Measurements from ENCODE around the gene CACNA2D2.
A peak's percentile ranks its signal among the peaks of the same experiment; 100 is the strongest.

The CACNA2D2 gene

GRCh38 chr3:50358911-50359759, 144.3 kb downstream of the CACNA2D2 start, which contains the start of gene TMEM115:
TMEM115 (minus strand) TSS chr3:50359521; CDS start chr3:50359063, 458 bp downstream.
- peak; percentile 94 for DNase-seq

GRCh38 chr3:50358355-50358910, 145.0 kb downstream of the CACNA2D2 start:
- DNase-seq: no peak

DNA sequence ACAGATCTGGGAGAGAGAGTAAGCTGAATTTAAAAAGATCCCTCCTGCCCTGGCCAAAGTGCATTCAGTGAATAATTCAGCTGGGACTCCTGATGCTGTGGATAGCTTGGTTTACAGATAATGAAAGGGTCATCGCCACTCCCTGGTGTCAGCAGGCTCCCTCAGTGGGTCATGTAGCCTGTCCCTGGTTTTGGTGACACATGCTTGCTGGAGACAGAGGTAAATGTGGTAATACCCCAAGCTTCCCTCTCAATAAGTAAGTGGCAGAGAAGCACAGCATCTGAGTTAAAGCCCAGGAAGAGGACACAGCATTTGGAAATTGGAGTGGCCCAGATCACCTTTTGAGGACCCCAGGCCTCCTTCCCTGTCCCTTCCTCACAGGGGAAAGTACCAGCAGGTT, 146.0 kb downstream of the CACNA2D2 start:
- DNase-seq: no peak

GRCh38 chr3:50356553-50356952, 146.9 kb downstream of the CACNA2D2 start:
- no peak for DNase-seq

GRCh38 chr3:50355829-50356552, 147.4 kb downstream of the CACNA2D2 start:
- DNase-seq: no peak

GRCh38 chr3:50354850-50355249, 148.6 kb downstream of the CACNA2D2 start:
- no peak for DNase-seq

- DNase-seq: no peak
Observed at GRCh38 chr3:50354186-50354764, 149.2 kb downstream of the CACNA2D2 start.

DNA sequence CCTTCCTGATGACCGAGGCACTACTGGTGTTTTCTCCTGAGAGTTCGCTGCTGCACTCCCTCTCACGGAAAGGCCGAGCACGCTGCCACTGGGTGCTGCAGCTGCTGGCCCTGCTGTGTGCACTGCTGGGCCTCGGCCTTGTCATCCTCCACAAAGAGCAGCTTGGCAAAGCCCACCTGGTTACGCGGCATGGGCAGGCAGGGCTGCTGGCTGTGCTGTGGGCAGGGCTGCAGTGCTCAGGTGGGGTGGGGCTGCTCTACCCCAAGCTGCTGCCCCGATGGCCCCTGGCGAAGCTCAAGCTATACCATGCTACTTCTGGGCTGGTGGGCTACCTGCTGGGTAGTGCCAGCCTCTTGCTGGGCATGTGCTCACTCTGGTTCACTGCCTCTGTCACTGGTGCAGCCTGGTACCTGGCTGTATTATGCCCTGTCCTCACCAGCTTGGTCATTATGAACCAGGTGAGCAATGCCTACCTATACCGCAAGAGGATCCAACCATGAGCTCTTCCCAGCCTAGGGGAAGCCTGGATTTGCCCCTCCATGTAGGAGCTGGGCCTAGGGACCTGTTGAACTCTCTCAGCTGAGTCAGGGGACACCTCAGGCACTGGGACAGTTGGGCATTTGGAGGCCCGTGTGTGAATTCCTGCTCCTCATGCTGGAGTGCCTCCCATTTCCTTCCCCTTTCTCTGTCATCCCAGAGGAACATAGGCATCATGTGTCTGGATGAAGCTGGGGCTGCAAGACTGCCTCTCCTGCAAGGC, 150.0 kb downstream of the CACNA2D2 start:
- no peak for DNase-seq

DNA sequence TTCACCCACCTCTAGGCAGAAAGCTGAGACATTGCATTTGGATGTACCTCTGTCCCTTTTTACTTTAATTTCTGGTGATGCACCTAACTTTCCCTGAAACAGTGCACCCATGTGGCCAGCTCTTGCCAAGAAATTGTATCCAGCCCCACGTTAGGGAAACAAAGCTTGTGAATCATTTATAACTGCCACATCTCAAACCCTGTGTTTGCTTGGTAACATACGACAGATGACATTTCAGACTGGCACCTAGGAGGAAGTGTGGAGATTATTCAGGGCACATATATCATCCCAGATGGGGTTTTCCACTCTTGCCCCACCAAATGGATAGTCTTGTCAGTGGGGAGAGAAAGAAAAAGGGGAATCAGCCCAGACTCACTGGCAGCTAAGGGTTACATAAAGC, 150.7 kb downstream of the CACNA2D2 start:
- no peak for DNase-seq

DNA sequence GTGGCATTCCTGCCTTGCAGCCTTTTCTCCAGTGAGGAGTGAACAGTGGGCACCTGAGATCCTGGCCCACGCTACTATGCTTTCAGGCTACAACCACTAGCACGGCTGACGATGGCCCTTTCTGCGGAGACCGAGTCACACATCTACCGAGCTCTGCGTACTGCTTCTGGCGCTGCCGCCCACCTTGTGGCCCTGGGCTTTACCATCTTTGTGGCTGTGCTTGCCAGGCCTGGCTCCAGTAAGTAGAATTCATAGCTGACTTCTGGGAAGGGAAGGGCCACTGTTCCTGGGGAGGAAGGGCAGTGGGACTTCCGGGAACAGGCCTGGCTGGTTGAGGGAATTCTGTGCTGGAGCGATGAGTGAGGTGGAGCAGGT, 152.1 kb downstream of the CACNA2D2 start:
- DNase-seq: no peak

DNA sequence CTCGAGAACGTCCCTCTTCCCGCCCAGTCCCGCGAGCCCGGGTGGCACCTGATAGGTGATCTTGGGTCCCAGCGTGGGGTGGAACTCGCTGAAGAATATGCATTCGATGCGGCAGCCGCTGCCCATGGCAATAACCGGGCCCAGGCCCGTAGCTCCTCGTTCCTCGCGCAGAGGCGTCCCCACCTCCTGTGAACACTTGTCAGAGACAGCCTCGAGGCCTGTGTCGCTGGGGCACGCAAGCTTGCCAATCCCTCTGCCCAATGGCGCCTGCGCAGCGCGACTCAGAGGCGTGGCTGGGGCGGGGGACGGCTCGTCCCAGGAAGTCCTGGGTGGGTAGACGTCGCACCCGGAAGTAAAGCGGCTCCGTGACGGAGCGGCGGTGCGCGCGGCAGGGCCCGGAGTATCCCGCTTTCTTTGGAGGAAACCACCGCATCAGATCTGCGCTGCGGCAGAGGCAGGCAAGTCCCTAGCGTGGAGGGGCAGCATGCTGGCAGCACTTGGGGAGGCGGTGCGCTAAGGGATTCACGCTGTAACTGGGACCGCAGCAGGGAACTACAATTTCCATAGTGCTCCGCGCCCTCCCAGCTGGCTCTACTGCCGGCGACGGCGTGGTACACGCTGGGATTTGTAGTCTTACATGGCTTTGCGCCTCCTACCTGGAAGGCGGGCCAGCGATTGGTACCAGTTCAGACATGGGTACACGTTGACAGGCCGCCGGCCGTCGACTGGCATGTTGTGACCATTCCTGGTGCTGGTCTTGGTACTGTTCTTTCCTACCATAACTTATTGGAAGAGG, 152.7 kb downstream of the CACNA2D2 start, which contains the start of the genes CYB561D2 and NPRL2:
CYB561D2 (plus strand) TSS at position 336 of the 796 bp plus-strand sequence. CDS start 572 bp downstream, outside the sequence.
NPRL2 (minus strand) TSS at position 249 of the 796 bp plus-strand sequence; CDS start at position 126, 123 bp downstream.
- peak; percentile 89 for DNase-seq

DNA sequence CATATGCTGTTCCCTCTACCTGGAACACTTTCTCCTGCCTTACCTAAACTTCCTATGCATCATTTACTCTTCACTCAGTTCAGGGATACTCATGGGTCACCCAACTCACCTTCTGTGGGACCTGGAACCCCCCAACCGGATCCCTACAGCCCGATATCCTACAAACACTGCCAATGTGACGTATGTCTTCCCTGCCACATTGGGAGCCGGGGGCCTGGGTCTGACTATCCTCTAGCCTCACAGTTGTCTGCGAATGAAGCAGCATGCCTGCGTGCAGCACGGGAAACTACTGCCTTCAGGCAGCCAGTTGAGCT, 153.3 kb downstream of the CACNA2D2 start:
- no peak for DNase-seq

GRCh38 chr3:50347187-50347813, 156.1 kb downstream of the CACNA2D2 start:
- DNase-seq: peak; percentile 40

DNA sequence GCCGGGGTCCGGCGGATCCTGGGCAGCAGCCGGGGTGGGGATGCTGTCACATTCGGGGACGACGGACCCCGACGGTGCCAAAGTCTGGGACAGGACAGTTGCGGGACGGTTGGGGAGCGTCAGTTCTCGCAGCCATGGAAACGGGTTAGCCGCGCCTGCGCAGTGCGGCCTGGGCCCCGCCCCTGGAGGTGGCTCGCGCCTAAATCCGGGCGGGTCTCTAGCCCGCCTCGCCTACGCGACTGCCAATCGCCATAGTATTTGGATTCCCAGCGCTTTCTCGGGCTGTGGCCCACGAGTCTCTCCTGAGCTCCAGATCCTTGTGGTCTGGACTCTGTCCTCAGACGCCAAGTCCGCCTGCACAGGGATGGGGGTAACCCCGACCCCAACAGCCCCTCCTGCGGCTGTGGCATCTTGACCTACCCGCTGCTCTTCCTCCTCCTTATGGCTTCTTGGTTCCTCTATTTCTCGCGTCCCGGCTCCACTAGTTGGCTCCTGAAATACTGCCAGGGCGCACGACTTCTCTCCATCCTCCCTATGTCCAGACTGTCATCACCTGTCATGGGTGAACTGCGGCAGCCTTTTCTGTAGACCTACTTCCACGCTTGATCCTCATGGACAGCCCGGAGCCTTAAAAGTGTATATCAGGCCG, 157.7 kb downstream of the CACNA2D2 start, which contains the start of gene ZMYND10:
ZMYND10 (minus strand) TSS at position 147 of the 649 bp plus-strand sequence. CDS start 153 bp downstream, outside the sequence.
- DNase-seq: peak; percentile 24

GRCh38 chr3:50345008-50345407, 158.4 kb downstream of the CACNA2D2 start:
- DNase-seq: no peak

DNA sequence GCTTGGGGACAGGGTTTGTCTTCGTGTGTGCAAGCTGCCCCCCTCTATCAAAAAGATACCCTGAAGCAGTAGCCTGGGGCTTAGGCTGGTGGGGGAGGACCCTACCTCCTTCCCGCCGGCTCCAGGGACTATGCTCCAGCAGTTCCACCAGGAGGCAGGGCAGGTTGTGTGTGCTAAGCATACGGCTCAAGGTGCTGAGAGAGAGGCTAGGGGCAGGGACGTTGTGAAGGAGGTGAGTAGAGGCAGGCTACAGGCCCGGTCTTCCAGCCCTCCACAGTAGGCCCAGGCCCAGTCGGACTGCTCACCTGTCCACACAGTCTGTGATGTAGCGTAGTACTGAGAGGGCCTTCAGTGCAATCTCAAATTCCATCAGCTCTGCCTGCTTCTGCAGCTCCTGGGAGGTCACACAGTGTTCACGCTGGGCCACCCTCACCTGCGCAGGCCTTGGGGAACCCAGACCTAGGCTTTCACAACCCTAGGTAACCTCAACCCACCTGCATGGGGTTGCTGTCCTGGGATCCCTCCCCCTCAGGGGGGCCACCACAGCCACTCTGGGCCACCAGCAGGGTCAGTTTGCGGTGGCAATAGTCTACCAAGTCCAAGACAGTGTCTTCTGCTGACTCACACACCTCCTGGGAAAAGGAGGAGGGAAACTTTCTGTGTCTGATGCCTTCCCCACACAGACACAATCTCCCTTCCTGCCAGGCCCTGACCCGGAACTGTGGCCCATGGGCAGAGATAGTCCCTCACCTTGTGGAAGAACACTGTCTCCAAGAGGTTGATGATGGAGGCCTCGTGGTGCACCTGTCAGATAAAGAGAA, 160.4 kb downstream of the CACNA2D2 start:
- no peak for DNase-seq

DNA sequence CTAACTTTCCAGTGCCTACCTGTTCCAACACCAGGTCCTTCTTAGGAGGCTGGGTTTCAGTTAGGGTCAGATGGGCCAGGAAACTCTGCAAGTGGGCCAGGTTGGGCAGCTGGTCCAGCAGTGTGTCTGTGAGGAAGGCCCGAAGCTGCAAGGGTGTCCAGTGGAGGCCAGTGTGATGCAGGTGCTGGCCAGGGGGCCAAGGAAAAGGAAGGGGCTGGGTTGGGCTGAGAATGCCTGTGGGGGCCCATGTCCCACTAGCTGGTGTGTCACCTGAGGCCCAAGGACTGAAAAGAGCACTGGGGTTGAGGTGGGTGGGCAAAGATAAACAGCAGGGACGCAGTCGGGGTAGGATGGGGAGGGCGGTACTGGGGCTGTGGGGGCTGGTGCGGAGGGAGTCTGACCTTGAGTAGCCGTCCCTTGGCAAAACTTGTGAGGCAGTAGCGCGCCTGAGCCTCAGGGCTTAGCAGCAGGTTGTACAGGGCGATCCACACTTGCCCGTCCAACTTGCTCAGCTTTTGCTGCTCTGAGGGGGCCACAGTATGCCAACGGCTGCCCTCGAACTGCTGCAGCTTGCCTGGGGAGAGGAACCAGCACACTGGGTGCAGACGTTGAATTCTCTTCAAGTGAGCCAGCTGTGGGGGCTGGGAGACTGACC, 161.3 kb downstream of the CACNA2D2 start:
- DNase-seq: no peak

GRCh38 chr3:50341537-50341936, 161.9 kb downstream of the CACNA2D2 start:
- no peak for DNase-seq

Measured in NCI-H2227 treated with DMSO at 0.1 percent for 48 hours (cell line).